Mammary epithelial cell (primary cell): Measurements from ENCODE around the gene PTCH2.
"Not testable (repeated sequence)": the region's sequence is repeated elsewhere in the genome, so short reads cannot be mapped to it uniquely, and the experiment has no call there.

Experiments
- EZH2 ChIP-seq: IDR thresholded peaks from 2 replicates; pipeline ENCODE4 v1.6.1; 2012; ENCODE audit warnings: low read length, inconsistent platforms, borderline replicate concordance
- TF ChIP-seq, protein P1 (sequence below), 2 donors: IDR thresholded peaks in 1 of 2; conservative IDR thresholded peaks in 1 of 2; 2 replicates each; pipeline ENCODE4 v1.5.1; 2011 to 2012; ENCODE audit warnings: inconsistent platforms in 2 of 2, low read length in 2 of 2, mild to moderate bottlenecking in 2 of 2, control low read depth in 1 of 2, low read depth in 1 of 2; ENCODE audit not compliant: insufficient read depth in 1 of 2; ENCODE audit errors: extremely low read depth in 1 of 2

DNA sequence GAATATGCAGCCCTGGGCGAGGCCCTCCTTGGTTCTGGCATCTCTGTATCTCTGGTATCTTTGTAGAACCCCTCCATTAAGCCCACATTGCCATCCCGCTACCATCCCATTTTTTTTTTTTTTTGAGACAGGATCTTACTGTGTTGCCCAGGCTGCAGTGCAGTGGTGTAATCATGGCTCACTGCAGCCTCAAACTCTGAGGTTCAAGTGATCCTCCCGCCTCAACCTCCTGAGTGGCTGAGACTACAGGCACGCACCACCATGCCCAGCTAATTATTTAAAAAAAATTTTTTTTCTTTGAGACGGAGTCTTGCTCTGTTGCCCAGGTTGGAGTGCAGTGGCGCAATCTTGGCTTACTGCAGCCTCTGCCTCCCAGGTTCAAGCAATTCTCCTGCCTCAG is 18.7 kb downstream of the PTCH2 start:
- TF ChIP-seq, protein P1, sequence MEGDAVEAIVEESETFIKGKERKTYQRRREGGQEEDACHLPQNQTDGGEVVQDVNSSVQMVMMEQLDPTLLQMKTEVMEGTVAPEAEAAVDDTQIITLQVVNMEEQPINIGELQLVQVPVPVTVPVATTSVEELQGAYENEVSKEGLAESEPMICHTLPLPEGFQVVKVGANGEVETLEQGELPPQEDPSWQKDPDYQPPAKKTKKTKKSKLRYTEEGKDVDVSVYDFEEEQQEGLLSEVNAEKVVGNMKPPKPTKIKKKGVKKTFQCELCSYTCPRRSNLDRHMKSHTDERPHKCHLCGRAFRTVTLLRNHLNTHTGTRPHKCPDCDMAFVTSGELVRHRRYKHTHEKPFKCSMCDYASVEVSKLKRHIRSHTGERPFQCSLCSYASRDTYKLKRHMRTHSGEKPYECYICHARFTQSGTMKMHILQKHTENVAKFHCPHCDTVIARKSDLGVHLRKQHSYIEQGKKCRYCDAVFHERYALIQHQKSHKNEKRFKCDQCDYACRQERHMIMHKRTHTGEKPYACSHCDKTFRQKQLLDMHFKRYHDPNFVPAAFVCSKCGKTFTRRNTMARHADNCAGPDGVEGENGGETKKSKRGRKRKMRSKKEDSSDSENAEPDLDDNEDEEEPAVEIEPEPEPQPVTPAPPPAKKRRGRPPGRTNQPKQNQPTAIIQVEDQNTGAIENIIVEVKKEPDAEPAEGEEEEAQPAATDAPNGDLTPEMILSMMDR (conservative IDR thresholded peaks at IDR 0.05 in 1 of 2, IDR thresholded peaks at IDR 0.05 in 1 of 2; ENCODE audit: extremely low read depth in 1 of 2, insufficient read depth in 1 of 2, low read depth in 1 of 2, low read length in 2 of 2), result not testable (repeated sequence)
- not testable (repeated sequence) for TF ChIP-seq EZH2
